SU-DHL-6 (cell line): Measurements from ENCODE around the gene CADM4.

Experiments used
- H2AFZ ChIP-seq: fragments of 200-600 bp; sonication (generic); 2 replicates; pipeline ENCODE4 v1.6.1; 2014; ENCODE audit warnings: low read depth, mild to moderate bottlenecking, moderate library complexity, mixed read lengths, antibody characterized with exemption, low read length; ENCODE audit not compliant: severe bottlenecking
- H3F3A ChIP-seq: fragments of 200-600 bp; shearing (Covaris generic); 2 replicates; pipeline ENCODE4 v1.6.0; 2016; ENCODE audit warnings: antibody characterized with exemption, mild to moderate bottlenecking; ENCODE audit not compliant: insufficient read depth
- H3K27ac ChIP-seq: fragments of 200-600 bp; sonication (generic); 2 replicates; pipeline ENCODE4 v1.5.1; 2016; ENCODE audit warnings: low read depth, mild to moderate bottlenecking, low read length, moderate library complexity, mixed read lengths
- H3K27me3 ChIP-seq: fragments of 200-600 bp; sonication (generic), shearing (Covaris generic); 2 replicates; pipeline ENCODE4 v1.6.0; 2014; ENCODE audit warnings: mild to moderate bottlenecking, low read length
- H3K36me3 ChIP-seq: fragments of 200-600 bp; sonication (generic); 2 replicates; pipeline ENCODE4 v1.6.1; 2014; ENCODE audit warnings: mild to moderate bottlenecking, low read length, mixed read lengths
- H3K4me2 ChIP-seq: fragments of 300-600, 200-600 bp; shearing (Covaris generic), sonication (generic); 2 replicates; pipeline ENCODE4 v1.6.0; 2014; ENCODE audit warnings: low read length, low read depth, mild to moderate bottlenecking; ENCODE audit not compliant: poor library complexity, severe bottlenecking
- H3K4me3 ChIP-seq: fragments of 200-600 bp; sonication (generic); 2 replicates; pipeline ENCODE4 v1.5.1; 2014; ENCODE audit warnings: antibody characterized with exemption, low read length, mild to moderate bottlenecking, mixed read lengths; ENCODE audit not compliant: insufficient read depth, poor library complexity, severe bottlenecking
- H3K79me2 ChIP-seq: fragments of 200-600 bp; sonication (generic); 2 replicates; pipeline ENCODE4 v1.6.1; 2014; ENCODE audit warnings: mild to moderate bottlenecking, low read length, moderate library complexity; ENCODE audit not compliant: insufficient read depth
- H3K9ac ChIP-seq: fragments of 200-600 bp; sonication (generic); 2 replicates; pipeline ENCODE4 v1.7.0; 2014; ENCODE audit warnings: mild to moderate bottlenecking, low read length
- H3K9me2 ChIP-seq: fragments of 200-600 bp; sonication (generic); replicated peaks from 2 replicates; pipeline ENCODE4 v1.6.1; 2014; ENCODE audit warnings: low read length; ENCODE audit not compliant: insufficient read depth
- H3K9me3 ChIP-seq: fragments of 200-600 bp; sonication (generic); 2 replicates; pipeline ENCODE4 v1.6.1; 2014; ENCODE audit warnings: low read length, mixed read lengths; ENCODE audit not compliant: insufficient read depth
- H4K20me1 ChIP-seq: fragments of 200-600 bp; sonication (generic); 2 replicates; pipeline ENCODE4 v1.6.1; 2014; ENCODE audit warnings: low read depth, mild to moderate bottlenecking, antibody characterized with exemption, low read length, moderate library complexity, mixed read lengths
- CTCF ChIP-seq: fragments of 200-600 bp; sonication (generic); IDR thresholded peaks from one replicate; pipeline ENCODE4 v1.5.1; 2017; ENCODE audit warnings: antibody characterized with exemption, mild to moderate bottlenecking, low read length, moderate library complexity; ENCODE audit not compliant: insufficient read depth, poor library complexity, severe bottlenecking
- EZH2phosphoT487 ChIP-seq: fragments of 200-600 bp; sonication (generic), shearing (Covaris generic); conservative IDR thresholded peaks from 2 replicates; pipeline ENCODE4 v1.6.1; 2018; ENCODE audit warnings: mild to moderate bottlenecking, antibody characterized with exemption, low read length, moderate library complexity, mixed read lengths

The CADM4 gene

GRCh38 chr19:43644181-43644580 lies 4.5 kb upstream of the CADM4 start:
- Histone ChIP-seq H4K20me1 (no peaks in the 10 kb centered on the region), H3K27ac (no peak overlapping the region), H3K9me3 (no peaks in the 10 kb centered on the region), H3F3A (no peaks in the 10 kb centered on the region), H3K79me2 (no peaks in the 10 kb centered on the region), H3K9me2 (no peaks in the 10 kb centered on the region), H3K4me3 (no peak overlapping the region), H3K27me3 (no peaks in the 10 kb centered on the region), H3K9ac (no peak overlapping the region), H3K4me2 (no peak overlapping the region), H2AFZ (no peak overlapping the region), H3K36me3 (no peaks in the 10 kb centered on the region)
- TF ChIP-seq EZH2phosphoT487 (no peak), CTCF (no peak)

GRCh38 chr19:43643326-43643725 lies 3.7 kb upstream of the CADM4 start:
- no peaks in the 10 kb centered on the region for H3K9me2 ChIP-seq
- no peak overlapping the region for H3K9ac ChIP-seq
- TF ChIP-seq CTCF: no peak
- TF ChIP-seq EZH2phosphoT487: no peak
- H3K27ac ChIP-seq: no peak overlapping the region
- no peaks in the 10 kb centered on the region for H3K79me2 ChIP-seq
- no peaks in the 10 kb centered on the region for H3K36me3 ChIP-seq
- H3K4me2 ChIP-seq: no peak overlapping the region
- H3K4me3 ChIP-seq: no peak overlapping the region
- no peaks in the 10 kb centered on the region for H3F3A ChIP-seq
- H4K20me1 ChIP-seq: no peaks in the 10 kb centered on the region
- H3K27me3 ChIP-seq: no peaks in the 10 kb centered on the region
- no peak overlapping the region for H2AFZ ChIP-seq
- no peaks in the 10 kb centered on the region for H3K9me3 ChIP-seq

- Histone ChIP-seq H3K9ac (no peak overlapping the region), H3K9me2 (no peaks in the 10 kb centered on the region), H3K79me2 (no peaks in the 10 kb centered on the region), H3F3A (no peaks in the 10 kb centered on the region), H3K9me3 (no peaks in the 10 kb centered on the region), H4K20me1 (no peaks in the 10 kb centered on the region), H2AFZ (no peak overlapping the region), H3K4me3 (no peak overlapping the region), H3K4me2 (no peak overlapping the region), H3K36me3 (no peaks in the 10 kb centered on the region), H3K27ac (no peak overlapping the region), H3K27me3 (no peaks in the 10 kb centered on the region)
- TF ChIP-seq EZH2phosphoT487 (no peak), CTCF (no peak)
Observed at GRCh38 chr19:43642531-43642930, 2.9 kb upstream of the CADM4 start.
